ENCODE measurements around the gene SPATA46. TPM values are rescaled to one million over a fixed set of nuclear protein-coding genes. Genes with fewer than 3 reads are reported as not detected.
"Not testable (repeated sequence)": the region's sequence is repeated elsewhere in the genome, so short reads cannot be mapped to it uniquely, and the experiment has no call there.

The SPATA46 gene
- not detected for total RNA-seq
- long read RNA-seq = 0 reads

GRCh38 chr1:162376691-162377090 lies at the start of gene SPATA46:
SPATA46 (minus strand) TSS chr1:162376854; CDS start chr1:162376790, 64 bp downstream.
- ATAC-seq = no peak
- no peak for DNase-seq (ENCODE audit: missing footprints)
- intact Hi-C loops (cut with DNase I) = no loop called here

- DNase-seq (ENCODE audit: missing footprints) (no peak), ATAC-seq (no peak)
- intact Hi-C loops (cut with DNase I) = no loop called here
Measured at GRCh38 chr1:162422662-162423375, 46.2 kb upstream of the SPATA46 start.

- ATAC-seq (no peak), DNase-seq (ENCODE audit: missing footprints) (no peak)
- intact Hi-C loops (cut with DNase I) = no loop called here
Measured at GRCh38 chr1:162421258-162422164, 44.9 kb upstream of the SPATA46 start.

- intact Hi-C loops (cut with DNase I) = no loop called here
- ATAC-seq = no peak
- DNase-seq (ENCODE audit: missing footprints) = no peak
Measured at GRCh38 chr1:162420120-162420519, 43.5 kb upstream of the SPATA46 start.

GRCh38 chr1:162419450-162419931 lies 42.8 kb upstream of the SPATA46 start:
- ATAC-seq; DNase-seq (ENCODE audit: missing footprints); intact Hi-C loops (cut with DNase I): not testable (repeated sequence)

DNA sequence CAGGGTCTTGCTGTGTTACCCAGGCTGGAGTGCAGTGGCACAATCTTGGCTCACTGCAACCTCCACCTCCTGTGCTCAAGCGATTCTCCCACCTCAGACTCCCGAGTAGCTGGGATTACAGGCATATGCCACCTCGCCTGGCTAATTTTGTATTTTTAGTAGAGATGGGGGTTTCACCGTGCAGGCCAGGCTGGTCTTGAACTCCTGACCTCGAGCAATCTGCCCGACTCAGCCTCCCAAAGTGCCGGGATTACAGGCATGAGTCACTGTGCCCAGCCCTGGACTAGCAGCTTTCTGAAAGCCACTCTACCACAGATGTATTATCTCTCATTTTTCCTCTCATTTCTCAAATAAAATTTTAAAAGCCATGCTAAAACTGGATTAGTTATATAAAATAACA lies 41.9 kb upstream of the SPATA46 start:
- DNase-seq (ENCODE audit: missing footprints); ATAC-seq; intact Hi-C loops (cut with DNase I): not testable (repeated sequence)

GRCh38 chr1:162417650-162418049 lies 41.0 kb upstream of the SPATA46 start:
- intact Hi-C loops (cut with DNase I) = no loop called here
- ATAC-seq (no peak), DNase-seq (ENCODE audit: missing footprints) (no peak)

DNA sequence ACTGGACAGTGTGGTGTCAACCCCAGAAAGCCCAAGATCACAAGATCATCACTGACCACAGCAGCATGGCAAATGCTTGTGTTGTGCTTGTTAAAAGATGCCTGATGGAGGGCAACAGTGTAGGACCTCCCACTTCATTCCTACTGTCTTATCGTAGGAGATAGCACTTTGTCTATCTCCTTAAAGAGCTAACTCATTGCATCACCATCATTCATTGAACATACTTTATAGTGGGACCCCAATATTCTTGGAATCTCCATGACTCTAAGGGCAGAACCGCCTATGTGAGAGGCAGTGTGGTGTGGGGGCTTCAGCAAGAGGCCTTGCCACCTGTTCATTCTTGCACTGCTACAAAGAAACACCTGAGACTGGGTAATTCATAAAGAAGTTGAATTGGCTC lies 40.3 kb upstream of the SPATA46 start:
- intact Hi-C loops (cut with DNase I) = no loop called here
- no peak for ATAC-seq
- no peak for DNase-seq (ENCODE audit: missing footprints)

GRCh38 chr1:162416215-162416614 lies 39.6 kb upstream of the SPATA46 start:
- DNase-seq (ENCODE audit: missing footprints) (no peak), ATAC-seq (no peak)
- intact Hi-C loops (cut with DNase I) = no loop called here

DNA sequence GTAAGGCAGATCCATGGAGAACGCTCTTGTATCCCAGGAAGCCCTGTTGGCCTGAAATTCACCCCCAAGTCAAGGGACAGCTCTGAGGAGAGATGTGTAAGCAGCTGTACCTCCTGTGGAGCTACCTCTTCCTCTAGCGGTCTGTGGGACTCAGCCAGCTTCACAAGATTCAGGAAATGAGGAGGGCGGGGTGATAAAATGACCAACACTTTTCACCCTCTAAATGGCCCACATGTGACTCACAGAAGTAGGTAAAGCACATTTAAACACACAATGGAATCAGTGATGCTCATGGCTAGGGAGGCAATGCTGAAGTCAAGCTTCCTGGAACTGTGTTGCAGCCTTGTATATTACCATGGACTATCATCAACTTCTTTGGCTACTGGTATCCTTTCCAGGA lies 35.3 kb upstream of the SPATA46 start, which contains the start of gene SH2D1B:
SH2D1B (minus strand) TSS at position 135 of the 400 bp plus-strand sequence; CDS start at position 15, 120 bp downstream.
- intact Hi-C loops (cut with DNase I) = no loop called here
- ATAC-seq = no peak

GRCh38 chr1:162407539-162407938 lies 30.9 kb upstream of the SPATA46 start:
- no peak for DNase-seq (ENCODE audit: missing footprints)
- intact Hi-C loops (cut with DNase I) = no loop called here
- no peak for ATAC-seq

More for the DNA sequence above, 35.3 kb upstream of the SPATA46 start, which contains the start of gene SH2D1B:
- no peak for DNase-seq (ENCODE audit: missing footprints)

DNA sequence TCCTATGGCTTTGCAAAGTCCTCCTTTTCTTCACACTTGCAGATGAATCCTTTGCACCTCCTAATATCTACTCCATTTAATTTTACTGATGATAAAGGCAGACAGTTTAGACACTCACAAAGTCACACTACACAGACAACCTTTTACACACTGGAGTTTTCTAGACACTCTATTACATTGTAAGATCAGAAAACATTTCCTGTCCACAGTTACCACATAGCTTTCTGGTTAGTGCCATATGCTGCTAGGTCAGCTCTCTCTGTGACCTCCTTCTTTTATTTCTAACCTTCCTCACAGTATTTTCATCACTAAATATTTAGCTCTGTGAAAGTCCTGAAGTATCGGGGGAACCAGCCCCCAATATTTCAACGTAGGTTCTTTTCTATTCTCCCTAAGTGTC lies 30.2 kb upstream of the SPATA46 start:
- intact Hi-C loops (cut with DNase I) = no loop called here
- ATAC-seq (no peak), DNase-seq (ENCODE audit: missing footprints) (no peak)

DNA sequence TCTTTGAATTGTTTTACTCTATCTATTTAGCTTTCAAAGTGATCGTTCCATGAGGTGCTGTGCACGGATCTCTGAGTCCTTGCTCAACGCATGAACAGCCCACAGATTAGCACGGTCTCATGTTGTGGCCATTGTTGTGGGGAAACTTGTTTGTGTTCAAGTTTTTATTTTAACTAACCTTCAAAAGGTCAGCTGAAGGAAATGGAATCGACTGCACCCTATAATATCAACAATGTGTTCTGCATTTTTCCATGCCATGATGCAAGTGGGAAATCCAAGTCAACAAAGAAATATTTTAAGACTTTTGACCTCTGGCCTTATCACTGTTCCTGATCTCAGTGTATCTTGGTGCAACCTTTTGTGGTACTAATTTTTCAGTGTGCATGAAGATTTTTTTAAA lies 29.1 kb upstream of the SPATA46 start:
- DNase-seq (ENCODE audit: missing footprints) = no peak
- ATAC-seq = no peak
- intact Hi-C loops (cut with DNase I) = no loop called here

DNA sequence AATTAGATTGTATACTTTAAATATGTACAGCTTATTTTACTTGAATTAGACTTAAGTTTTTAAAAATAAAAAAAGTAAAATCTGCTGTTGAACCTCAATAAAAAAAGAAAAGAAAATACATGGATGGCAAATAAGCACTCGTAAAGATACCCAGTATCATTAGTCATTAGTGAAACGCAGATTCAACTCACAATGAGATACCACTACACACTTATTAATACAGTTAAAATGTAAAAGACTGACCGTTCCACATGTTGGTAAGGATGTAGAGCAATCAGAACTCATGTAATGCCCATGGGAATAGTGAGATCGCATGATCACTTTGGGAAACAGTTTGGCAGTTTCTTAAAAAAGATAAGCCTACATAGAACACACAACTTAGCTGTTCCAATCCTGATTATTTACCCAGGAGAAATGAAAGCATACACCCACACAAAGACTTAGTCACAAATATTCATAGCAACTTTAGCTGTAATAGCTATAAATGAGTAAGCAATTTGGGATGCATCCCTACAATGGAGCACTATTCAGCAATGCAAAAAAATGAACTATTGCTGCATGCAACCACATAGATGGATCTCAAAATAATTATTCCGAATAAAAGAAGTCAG lies 28.0 kb upstream of the SPATA46 start:
- peak; percentile 26 for ATAC-seq

GRCh38 chr1:162400790-162401355 lies 24.2 kb upstream of the SPATA46 start:
- intact Hi-C loops (cut with DNase I) = no loop called here
- no peak for DNase-seq (ENCODE audit: missing footprints)
- no peak for ATAC-seq

More for the DNA sequence above, 28.0 kb upstream of the SPATA46 start:
- DNase-seq (ENCODE audit: missing footprints) = no peak
- intact Hi-C loops (cut with DNase I) = no loop called here

- intact Hi-C loops (cut with DNase I) = no loop called here
- ATAC-seq = no peak
Measured at GRCh38 chr1:162398999-162399580, 22.4 kb upstream of the SPATA46 start.

DNA sequence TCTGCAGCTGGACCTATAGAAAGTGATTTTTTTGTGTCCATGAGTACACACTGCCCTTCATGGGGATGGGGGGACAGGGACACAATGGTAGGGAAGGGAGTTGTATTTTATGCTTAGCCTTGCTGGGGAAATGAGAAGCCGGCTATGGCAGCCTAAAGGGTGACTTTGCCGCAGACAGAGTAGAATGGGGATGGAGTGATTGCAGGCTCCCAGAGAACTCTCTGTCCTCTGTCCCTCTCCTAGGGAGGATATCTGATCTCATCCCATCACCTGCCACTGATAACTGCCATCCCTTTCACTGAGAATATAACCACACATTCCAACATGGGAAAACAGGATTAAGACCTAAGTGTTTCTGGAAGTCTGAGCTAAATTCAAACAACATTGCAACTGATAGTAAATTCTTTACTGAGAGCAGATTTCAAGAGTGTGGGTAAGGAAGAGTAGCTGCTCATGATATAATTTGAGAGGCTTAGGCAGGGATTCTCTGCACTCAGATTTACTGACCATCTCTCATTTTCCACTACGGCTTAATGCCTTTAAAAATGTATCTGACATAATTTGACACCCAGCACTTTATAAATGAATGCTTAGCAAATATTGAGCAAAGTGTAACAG lies 21.4 kb upstream of the SPATA46 start:
- intact Hi-C loops (cut with DNase I) = no loop called here

More at GRCh38 chr1:162398999-162399580, 22.4 kb upstream of the SPATA46 start:
- no peak for DNase-seq (ENCODE audit: missing footprints)

DNA sequence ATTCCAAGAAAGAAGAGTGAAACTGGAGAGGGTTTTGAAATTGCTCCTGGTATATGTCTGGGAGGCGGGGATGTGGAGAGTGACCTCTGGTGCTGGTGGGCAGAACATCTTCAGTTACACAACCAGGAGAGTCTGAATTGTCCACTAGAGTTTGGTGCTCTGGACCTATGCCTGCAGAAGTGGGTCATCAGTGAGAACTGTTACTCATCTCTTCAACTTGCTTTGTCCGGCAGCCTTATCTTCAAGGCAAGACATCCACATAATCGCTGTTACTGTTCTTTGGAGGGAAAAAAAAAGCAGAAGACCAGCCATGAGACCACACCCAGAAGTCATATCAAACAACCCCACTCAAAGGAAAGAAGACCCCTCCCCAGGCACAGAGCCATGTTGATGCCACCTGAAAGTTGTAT lies 20.4 kb upstream of the SPATA46 start:
- ATAC-seq (no peak), DNase-seq (ENCODE audit: missing footprints) (no peak)
- intact Hi-C loops (cut with DNase I) = no loop called here

More for the DNA sequence above, 21.4 kb upstream of the SPATA46 start:
- DNase-seq (ENCODE audit: missing footprints) (no peak), ATAC-seq (no peak)
